HPDE6-E6E7 (cell line): ENCODE results near the gene SDCBP2.

ENCODE experiments used
- DNase-seq: peaks from one replicate; pipeline ENCODE4 v3.0.0; 2011; ENCODE audit warnings: missing footprints; ENCODE audit errors: extremely low spot score

The SDCBP2 gene

GRCh38 chr20:1297486-1297885 is 31.5 kb downstream of the SDCBP2 start:
- no peak for DNase-seq

GRCh38 chr20:1296922-1297321 is 32.0 kb downstream of the SDCBP2 start:
- no peak for DNase-seq

- no peak for DNase-seq
Observed at GRCh38 chr20:1296117-1296610, 32.8 kb downstream of the SDCBP2 start.

GRCh38 chr20:1295276-1295930 is 33.5 kb downstream of the SDCBP2 start:
- DNase-seq = no peak

- DNase-seq = no peak
Observed at GRCh38 chr20:1294497-1294896, 34.4 kb downstream of the SDCBP2 start.

- DNase-seq = no peak
Observed at GRCh38 chr20:1293641-1294379, 35.1 kb downstream of the SDCBP2 start.

GRCh38 chr20:1292620-1293019 is 36.3 kb downstream of the SDCBP2 start:
- DNase-seq = no peak

GRCh38 chr20:1291191-1291741 is 37.7 kb downstream of the SDCBP2 start:
- DNase-seq = no peak

- DNase-seq = no peak
Observed at GRCh38 chr20:1287787-1288569, 41.0 kb downstream of the SDCBP2 start.

- no peak for DNase-seq
Observed at GRCh38 chr20:1287306-1287705, 41.6 kb downstream of the SDCBP2 start.

- DNase-seq = no peak
Observed at GRCh38 chr20:1286267-1287024, 42.5 kb downstream of the SDCBP2 start.

GRCh38 chr20:1283522-1284510 is 45.1 kb downstream of the SDCBP2 start:
- DNase-seq = no peak

GRCh38 chr20:1282966-1283365 is 46.0 kb downstream of the SDCBP2 start:
- no peak for DNase-seq

- no peak for DNase-seq
Observed at GRCh38 chr20:1281279-1282057, 47.5 kb downstream of the SDCBP2 start.

- DNase-seq = no peak
Observed at GRCh38 chr20:1280195-1281102, 48.5 kb downstream of the SDCBP2 start.

GRCh38 chr20:1278993-1279392 is 49.9 kb downstream of the SDCBP2 start:
- DNase-seq = no peak

- no peak for DNase-seq
Observed at GRCh38 chr20:1277529-1278322, 51.2 kb downstream of the SDCBP2 start.

GRCh38 chr20:1275919-1276318 is 53.0 kb downstream of the SDCBP2 start:
- DNase-seq = no peak
